ENCODE measurements around the gene RTP3.

Gene RTP3

DNA sequence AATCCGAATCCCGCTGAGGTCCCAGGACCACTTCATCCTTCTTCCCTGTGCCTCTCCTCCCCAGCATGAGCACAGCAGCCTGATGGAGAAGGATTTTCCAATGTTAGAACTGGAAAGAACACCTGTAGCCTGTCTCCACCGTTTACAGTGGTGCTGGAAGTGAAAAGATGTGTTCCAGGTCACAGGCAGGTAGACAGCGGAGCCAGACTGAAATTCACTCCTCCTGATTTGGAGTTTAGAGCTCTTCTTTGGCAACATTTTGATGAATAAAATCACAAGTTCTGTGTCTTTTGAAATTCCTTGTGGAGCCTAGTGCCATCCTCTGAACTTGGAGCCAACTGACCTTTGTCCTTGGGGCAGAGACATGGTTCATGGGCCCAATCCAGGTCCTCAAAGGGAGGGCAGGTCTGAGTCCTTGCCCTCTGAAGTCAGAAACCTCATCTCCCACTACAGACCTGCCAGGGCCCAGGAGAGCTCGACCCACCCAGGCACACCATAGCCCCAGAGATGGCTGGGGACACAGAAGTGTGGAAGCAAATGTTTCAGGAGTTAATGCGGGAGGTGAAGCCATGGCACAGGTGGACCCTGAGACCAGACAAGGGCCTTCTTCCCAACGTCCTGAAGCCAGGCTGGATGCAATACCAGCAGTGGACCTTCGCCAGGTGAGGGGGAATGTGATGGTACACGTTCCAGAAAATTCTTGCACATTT, at the start of gene RTP3:
Gene RTP3 (plus strand): TSS at position 421 of the 710 bp plus-strand sequence. CDS start 87 bp downstream, at position 508.
- DNase-seq, result no peak

DNA sequence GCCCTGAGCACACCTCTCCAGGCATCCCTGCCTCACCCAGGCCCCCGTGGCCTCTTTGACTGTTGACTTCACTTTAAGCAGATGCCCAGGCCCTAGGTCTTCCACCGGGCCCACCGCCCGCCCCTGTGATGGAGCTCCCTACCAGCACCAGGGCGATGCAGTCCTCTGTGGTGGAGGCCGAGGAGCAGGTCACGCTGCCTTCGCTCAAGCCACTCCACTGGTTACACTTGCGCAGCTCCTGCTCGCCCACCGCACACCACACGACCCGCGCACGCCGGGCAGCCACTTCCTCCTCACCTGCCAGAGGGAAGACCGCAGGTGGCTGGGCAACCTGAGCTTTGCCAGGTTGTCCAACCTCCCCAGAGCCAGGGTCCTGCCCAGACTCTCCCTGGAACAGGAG, 49.1 kb upstream of the RTP3 start:
- no peak for DNase-seq

GRCh38 chr3:46449755-46450552, 47.8 kb upstream of the RTP3 start:
- DNase-seq, result no peak

DNA sequence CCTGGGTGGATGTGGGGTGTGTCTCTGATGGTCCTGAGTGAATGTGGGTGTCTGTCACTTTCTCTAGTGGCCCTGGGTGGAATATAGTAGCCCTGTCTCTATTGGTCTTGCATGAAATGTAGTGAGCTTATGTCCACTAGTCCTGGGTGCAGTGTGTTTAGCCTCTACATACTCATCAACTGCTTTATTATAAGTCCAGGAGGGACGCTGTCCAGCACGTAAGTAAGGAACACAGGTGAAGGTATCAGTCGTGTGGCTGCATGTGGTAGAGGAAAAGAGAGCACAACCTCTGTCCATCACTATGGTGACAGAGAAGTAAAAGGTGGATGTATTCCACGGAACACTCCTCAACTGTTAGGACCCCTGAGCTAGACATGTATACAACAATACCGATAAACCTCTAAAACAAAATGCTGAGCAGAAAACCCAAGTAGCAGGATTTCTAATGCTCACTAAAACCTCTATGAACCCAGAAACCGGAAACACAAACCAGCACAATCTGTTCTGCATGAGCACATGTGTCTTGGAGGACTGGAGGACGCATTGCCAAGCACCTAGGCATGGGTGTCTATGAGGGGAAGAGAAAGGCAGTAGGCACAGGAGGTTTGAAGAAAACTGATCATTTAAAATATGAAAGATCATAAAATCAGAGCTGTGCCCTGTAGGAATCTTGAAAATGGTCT, 44.1 kb upstream of the RTP3 start:
- DNase-seq, result no peak

- DNase-seq, result no peak
Observed at GRCh38 chr3:46454209-46454595, 43.6 kb upstream of the RTP3 start.

DNA sequence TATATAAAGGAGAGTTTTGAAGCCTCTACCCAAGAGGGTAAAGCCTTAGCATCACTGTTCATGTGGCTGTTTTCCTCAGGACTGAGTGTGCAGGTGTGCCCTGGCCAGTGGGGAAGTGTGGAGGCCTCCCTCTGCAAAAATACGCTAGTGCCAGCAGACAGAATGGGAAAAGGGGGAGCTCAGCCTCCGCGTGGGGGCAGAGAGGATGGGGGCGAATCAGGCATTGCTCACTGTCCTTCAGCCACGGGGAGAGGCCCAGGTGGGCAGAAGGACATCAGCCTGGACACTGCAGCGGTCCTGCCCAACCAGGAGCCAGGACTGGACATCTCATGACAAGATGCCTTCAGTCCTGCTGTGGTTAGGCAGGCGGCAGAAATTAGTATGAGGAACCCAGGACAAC, 43.2 kb upstream of the RTP3 start:
- DNase-seq, result no peak

GRCh38 chr3:46455231-46456115, 42.3 kb upstream of the RTP3 start:
- DNase-seq, result no peak

GRCh38 chr3:46456118-46456517, 41.7 kb upstream of the RTP3 start:
- no peak for DNase-seq

DNA sequence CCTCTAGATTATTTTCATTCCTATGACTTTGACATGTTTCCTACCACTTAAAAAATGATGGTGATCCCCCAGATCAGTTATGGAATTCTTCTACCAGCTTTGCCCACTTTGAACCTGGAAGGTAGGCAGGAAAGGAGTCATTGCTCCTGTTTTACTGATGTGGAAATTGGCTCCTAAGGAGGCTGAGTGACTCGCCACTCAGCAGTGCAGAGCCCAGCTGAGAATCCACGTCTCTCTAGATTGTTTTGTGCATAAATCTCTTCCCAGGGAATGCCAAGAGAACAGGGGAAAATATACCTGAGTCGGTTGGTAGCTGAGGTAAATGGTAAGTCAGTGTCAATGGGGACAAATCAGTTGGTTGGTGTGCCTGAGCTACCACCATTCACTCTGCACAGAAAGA, 37.7 kb upstream of the RTP3 start:
- no peak for DNase-seq

- no peak for DNase-seq
Observed at GRCh38 chr3:46462111-46462510, 35.7 kb upstream of the RTP3 start.

- no peak for DNase-seq
Observed at GRCh38 chr3:46462511-46462910, 35.3 kb upstream of the RTP3 start.

DNA sequence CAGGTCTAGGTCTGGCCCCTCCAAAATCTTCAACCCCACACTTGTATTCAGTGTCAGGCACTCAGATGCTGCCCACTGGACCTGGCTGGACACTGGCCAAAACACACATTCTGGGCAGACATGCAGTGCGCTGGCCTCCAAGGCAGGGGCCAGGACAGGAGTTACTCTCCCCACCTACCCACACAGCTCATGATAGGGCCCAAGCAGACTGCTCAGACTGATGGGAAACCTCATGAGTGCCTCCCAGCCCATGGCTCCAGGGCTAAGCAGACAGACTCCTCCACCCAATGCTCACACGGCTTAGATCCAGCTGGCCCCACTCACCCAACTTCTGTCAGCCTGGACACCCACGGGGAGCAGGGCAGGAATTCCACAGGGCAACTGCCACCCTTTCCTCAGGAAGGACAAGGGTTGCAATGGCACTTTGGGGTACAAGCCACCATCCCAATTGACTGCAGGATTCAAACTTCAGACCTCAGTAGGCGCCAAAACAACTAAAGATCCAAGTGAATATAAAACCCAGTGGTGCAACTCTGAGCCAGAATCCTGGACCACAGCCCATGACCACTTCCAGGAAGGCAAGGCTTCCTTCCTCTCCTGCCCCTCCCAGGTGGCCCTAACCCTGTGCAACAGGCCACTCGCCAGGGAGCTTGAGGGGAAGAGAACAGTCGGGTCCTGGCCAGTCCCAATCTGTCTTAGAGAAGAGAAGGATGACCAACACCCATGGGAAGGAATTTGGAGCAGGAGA, 34.5 kb upstream of the RTP3 start:
- no peak for DNase-seq

DNA sequence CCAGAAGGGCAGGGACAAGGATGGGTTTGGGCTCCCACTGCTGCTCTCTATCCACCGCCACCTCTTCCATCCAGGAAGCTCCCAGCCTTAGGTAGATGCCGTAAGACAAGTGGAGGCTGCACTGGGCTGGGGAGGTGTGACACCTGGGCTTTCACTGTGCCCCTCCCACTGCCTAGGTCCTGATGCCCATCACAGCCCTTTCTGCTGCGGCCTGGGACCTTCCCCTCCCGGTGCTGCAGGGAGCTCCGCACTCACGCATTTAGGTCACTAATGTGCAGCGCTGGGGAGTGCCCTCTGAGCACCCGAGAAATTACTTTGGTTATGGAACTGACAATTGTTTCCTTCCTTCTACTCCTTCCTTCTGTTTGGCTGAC, 33.9 kb upstream of the RTP3 start:
- DNase-seq, result no peak

- DNase-seq, result no peak
Observed at GRCh38 chr3:46464326-46465195, 33.2 kb upstream of the RTP3 start, which contains the start of gene LTF. TSS of gene LTF (minus strand) at chr3:46464905. CDS start at chr3:46464867, 38 bp downstream.

DNA sequence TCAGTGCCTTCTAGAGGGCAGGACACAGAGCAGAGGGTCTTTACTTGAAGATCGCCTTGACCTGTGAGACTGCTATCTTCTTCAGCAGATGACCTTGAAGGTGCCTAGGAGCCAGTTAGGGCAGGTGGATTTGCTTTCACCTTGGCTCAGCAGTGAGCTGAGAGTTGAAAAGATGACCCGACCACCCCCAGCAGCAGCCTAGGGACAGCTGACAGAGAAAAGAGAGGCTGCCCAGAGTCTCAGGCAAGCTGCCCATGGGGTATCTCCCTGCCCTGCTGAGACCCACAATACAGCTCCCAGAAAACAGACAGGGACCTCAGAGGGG, 32.6 kb upstream of the RTP3 start:
- no peak for DNase-seq

GRCh38 chr3:46466273-46466672, 31.5 kb upstream of the RTP3 start:
- no peak for DNase-seq

DNA sequence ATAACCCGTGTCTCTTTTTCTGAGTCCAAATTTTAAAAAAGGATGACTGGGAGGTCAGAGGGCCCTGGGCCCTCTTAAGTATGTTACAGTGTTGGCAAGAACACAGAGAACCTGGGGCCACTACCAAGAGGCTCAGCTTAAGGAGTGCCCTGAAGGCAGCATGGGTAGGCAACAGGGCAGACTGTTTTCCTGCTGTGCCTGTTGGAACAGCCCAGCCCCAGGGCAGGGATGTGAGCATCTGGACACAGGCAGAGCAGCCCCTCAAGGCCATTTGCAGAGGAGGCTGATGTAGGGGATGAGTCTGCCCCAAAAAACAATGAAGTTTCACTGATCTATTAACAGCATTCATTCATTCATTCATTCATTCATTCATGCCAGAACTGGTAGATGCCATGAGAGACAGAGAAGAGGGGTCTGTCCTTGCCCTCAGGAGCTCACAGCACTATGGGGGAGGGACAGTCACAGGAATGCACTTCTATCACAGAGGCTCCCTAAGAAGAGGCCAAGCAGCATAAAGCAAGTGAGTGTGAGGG, 30.8 kb upstream of the RTP3 start:
- no peak for DNase-seq

GRCh38 chr3:46467562-46467961, 30.2 kb upstream of the RTP3 start:
- DNase-seq, result no peak

DNA sequence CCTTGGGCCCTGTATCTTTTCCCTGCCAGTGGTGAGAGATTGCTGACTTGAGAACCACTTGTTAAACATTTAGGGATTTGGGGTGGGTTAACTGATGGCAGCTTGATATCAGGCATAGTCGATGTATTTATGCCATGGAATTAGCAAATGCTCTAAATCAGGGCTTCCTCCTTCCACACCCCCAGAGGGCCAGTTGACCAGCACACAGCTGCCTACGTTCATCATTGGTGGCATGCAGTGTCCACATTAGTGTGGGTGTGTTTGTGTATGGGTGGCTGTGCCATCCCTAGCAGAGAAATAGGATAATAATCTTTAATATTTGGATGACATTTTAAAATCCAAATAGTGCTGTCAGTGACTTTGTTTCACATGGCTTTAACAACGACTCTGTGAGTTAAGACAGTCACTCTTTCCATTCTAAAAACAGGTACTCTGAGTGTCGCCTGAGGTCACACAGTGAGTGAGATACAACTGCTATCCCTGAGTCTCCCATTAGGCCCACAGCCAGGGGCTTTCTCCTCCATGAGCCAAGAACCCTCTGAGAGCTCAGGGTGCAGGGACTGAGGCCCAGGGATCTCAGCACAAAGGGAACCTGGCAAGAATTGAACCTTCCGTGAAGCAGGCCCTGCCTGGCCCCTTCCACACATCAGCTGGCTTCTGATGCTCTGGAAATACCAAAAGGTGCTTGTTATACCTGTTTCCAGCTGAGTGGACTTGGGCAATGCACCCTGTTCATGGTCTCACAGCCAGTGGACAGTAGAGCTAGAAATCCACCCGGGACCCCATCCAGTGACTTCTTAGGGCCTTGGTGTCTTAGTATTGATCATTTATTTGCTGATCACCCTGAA, 28.8 kb upstream of the RTP3 start:
- DNase-seq, result no peak

All from stimulated activated CD4-positive, alpha-beta T cell treated with anti-CD3 and anti-CD28 coated beads, Interleukin-4, amount 100 ng/mL, for 4 hours (primary cell).